NOMO-1 treated with dmso at 0.1 percent for 144 hours (cell line): ENCODE measurements around the gene SRSF7.
"Not testable (repeated sequence)": the region's sequence is repeated elsewhere in the genome, so short reads cannot be mapped to it uniquely, and the experiment has no call there.

Experiments
- DNase-seq: peaks from one replicate; lab custom pipeline; 2025; ENCODE audit not compliant: unreplicated experiment; lab: John Stamatoyannopoulos, UW

SRSF7 gene

GRCh38 chr2:38750891-38751595 lies at the start of gene SRSF7:
SRSF7 (minus strand) TSS chr2:38751361; CDS start chr2:38751256, 105 bp downstream.
- peak; percentile 92 for DNase-seq

- no peak for DNase-seq
These were observed 46.8 kb upstream of the SRSF7 start for GRCh38 chr2:38797953-38798352.

DNA sequence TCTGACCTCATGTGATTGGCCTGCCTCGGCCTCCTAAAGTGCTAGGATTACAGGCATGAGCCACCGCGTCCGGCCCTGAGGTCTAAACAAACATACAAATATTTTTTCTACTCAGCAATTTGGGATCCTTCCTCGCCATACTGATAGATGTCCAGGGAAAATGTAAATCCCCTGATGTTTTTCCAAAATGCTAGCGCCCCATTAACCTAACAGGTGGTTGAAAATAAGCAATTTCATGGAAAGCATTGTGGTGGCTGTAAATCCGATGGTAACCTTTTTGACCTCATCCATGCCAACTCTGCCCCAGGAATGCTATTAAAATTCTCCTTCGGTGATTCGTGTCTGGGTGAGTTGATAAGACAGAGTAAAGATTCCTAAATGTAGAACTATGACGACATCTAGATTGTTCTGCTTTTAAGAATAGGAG lies 46.1 kb upstream of the SRSF7 start:
- DNase-seq, result no peak

DNA sequence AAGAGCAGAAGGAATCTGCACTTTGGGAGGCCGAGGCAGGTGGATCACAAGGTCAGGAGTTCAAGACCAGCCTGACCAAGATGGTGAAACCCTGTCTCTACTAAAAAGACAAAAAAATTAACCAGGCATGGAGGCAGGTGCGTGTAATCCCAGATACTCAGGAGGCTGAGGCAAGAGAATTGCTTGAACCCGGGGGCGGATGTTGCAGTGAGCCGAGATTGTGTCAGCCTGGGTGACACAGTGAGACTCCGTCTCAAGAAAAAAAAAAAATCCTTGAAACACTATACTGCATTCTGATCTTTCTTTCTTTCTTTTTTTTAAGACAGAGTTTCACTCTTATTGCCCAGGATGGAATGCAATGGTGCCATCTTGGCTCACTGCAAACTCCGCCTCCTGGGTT lies 43.9 kb upstream of the SRSF7 start:
- DNase-seq, result not testable (repeated sequence)

DNA sequence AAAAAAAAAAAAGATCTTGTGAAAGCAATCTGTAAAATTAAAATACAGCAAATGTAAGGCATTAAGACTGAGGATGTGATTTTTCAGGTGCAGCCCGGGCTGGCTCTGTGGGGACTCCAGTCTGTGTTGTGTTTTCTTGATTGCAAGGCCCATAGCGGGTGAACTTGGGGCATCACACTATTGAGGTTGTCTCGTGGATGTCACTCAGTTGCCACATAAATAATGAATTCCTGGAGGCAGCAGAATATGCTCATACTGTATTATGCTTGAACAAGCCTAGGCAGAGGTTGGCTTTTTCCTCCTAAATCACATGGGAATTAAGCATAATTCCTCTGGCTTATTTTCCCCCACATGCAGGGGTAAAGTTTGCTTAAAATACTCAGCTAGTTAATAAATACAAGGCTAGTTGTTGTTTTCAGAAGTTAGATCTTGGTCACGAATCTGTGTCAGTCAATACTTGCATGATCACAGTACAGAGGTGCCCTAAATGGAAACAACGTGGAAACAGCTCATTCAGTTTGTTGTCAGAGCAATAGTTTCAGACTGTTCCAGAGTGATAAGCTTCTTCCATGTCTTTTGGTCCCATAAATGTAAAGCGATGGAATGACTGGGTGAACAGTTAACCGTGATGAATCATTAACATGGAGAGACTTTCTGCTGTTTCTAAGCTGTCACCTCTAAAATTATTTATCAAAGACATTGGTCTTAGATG lies 43.2 kb upstream of the SRSF7 start:
- DNase-seq, result no peak

GRCh38 chr2:38793511-38793910 lies 42.4 kb upstream of the SRSF7 start:
- DNase-seq, result no peak

- DNase-seq, result no peak
These were observed 41.6 kb upstream of the SRSF7 start for GRCh38 chr2:38792751-38793150.

DNA sequence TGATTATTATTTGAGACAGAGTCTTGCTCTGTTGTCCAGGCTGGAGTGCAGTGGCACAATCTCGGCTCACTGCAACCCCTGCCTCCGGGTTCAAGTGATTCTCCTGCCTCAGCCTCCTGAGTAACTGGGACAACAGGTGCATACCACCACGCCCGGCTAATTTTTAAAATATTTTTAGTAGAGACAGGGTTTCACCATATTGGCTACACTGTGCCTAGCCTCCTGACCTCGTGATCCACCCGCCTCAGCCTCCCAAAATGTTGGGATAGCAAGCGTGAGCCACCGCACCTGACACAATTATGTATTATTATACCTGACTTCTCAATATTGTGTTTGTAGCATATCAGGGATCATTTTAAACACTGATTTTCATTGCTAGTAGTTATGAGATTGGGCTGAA lies 41.2 kb upstream of the SRSF7 start:
- DNase-seq, result not testable (repeated sequence)

DNA sequence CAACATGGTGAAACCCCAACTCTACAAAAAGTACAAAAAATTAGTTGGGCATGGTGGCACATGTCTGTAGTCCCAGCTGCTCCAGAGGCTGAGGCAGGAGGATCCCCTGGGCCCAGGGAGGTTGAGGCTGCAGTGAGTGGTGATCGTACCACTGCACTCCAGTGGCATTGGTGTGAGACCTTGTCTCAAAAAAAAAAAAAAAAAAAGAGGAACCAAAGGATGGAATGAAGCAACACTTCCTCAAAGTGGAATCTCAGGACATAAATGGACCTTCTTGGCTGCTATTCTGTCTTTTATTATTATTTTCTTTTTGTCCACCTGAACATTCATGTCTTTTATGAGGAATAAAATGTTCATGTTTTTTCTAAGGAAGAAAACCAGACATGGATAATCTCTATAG lies 40.6 kb upstream of the SRSF7 start:
- DNase-seq, result peak; percentile 13

- no peak for DNase-seq
These were observed 38.5 kb upstream of the SRSF7 start for GRCh38 chr2:38789691-38790090.

DNA sequence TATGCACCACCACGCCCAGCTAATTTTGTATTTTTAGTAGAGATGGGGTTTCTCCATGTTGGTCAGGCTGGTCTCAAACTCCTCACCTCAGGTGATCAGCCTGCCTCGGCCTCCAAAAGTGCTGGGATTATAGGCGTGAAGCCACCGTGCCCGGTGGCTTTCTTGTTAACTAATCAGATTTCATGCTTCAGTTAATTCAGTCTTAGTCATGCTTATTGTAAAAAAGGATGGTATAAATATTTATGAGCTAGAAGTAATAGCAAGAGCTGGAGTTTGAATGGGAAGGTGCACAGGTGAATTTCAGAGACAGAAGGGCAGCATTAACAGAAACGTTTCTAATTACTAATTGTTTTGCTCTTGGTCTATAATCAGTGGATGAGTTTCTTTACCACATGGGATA lies 37.1 kb upstream of the SRSF7 start:
- DNase-seq, result no peak

GRCh38 chr2:38783586-38783985 lies 32.4 kb upstream of the SRSF7 start:
- no peak for DNase-seq

- no peak for DNase-seq
These were observed 27.5 kb upstream of the SRSF7 start for GRCh38 chr2:38778687-38779082.

DNA sequence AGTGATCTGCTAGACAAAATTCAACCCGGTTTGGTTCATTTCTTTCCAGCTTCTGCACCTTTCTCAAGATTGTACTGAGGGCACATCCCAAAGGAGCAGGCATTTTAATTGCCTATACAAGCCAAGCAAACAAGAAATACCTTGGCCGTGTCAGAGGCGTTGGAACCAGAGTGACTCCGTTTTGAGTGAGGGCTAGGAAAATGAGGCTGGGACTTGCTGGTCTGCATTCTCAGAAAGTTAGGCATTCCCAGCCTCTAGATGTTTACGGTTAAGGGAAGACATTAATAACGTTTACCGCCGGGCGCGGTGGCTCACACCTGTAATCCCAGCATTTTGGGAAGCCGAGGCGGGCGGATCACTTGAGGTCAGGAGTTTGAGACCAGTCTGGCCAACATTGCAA lies 25.4 kb upstream of the SRSF7 start:
- no peak for DNase-seq

DNA sequence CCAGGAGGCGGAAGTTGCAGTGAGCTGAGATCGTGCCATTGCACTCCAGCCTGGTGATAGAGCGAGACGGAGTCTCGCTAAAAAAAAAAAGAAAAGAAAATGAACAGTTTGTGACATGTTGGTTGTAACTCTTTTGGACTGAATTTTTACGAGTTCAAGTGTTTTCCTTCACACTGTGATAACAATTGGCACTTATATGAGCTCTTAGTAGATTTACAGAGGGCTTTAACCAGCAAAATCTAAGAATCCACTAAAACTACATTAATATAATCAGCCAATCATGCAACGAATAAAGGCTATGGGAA lies 24.7 kb upstream of the SRSF7 start:
- DNase-seq, result no peak

DNA sequence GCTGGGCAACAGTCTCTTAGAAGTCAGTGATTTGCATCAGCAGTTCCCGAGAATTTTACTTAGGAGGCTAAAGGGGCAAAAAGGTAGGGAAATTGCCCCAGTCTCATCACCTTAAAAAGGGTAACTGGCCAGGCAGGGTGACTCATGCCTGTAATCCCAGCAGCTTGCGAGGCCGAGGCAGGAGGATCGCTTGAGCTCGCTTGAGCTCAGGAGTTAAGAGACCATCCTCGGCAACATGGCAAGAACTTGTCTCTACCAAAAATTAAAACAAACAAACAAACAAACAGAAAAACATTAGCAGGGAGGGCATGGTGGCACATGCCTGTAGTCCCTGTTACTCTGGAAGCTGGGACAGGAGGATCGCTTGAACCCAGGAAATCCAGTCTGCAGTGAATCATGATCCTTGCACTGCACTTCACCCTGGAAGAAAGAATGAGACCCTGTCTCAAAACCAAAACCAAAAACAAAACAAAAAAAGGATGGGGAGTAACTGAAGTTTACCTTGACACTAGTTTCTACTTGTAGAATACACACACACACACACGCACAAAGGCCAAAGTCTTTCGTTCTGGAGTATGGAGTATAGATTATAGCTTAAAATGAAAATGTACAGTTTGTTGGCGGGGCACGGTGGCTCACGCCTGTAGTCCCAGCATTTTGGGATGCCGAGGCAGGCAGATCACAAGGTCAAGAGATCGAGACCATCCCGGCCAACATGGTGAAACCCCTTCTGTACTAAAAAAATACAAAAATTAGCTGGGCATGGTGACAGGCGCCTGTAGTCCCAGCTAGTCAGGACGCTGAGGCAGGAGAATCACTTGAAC lies 24.1 kb upstream of the SRSF7 start:
- DNase-seq, result no peak

- no peak for DNase-seq
These were observed 20.5 kb upstream of the SRSF7 start for GRCh38 chr2:38771632-38772031.

GRCh38 chr2:38765551-38765950 lies 14.4 kb upstream of the SRSF7 start:
- DNase-seq, result no peak

DNA sequence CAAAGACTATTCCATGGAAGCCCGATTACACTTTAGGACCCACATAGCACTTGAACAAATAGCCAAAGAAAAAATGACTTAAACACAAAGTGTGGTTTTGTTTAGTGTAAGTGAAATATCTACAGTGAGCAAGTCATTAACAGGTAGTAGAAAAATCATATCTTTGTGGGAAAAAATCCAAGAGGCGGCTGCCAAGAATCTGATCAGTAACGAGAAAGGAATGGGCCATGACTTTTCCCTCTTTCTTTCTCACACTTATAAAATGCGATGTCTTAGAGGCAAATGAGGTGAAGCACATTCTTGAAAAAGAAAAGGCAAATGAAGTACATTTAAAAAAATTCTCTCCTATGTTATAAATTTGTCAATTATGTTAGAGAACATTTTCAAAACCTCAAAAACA lies 14.0 kb upstream of the SRSF7 start:
- DNase-seq, result no peak

GRCh38 chr2:38763728-38764127 lies 12.6 kb upstream of the SRSF7 start:
- no peak for DNase-seq

GRCh38 chr2:38763228-38763627 lies 12.1 kb upstream of the SRSF7 start:
- no peak for DNase-seq

DNA sequence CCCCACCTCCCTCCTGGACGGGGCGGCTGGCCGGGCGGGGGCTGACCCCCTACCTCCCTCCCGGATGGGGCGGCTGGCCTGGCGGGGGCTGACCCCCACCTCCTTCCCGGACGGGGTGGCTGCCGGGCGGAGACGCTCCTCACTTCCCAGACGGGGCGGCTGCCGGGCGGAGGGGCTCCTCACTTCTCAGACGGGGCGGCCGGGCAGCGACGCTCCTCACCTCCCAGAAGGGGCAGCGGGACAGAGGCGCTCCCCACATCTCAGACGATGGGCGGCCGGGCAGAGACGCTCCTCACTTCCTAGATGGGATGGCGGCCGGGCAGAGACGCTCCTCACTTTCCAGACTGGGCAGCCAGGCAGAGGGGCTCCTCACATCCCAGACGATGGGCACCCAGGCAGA lies 4.7 kb upstream of the SRSF7 start:
- DNase-seq, result not testable (repeated sequence)
